HEK293 (cell line): Measurements from ENCODE around the gene SHC4.

Source experiments
- CTCF ChIA-PET: fragments of 350-600 bp; formaldehyde crosslinking; extraction: SDS; loops from one replicate; lab custom pipeline; 2021; ENCODE audit warnings: antibody characterized with exemption; lab: Yijun Ruan, JAX
- POLR2A ChIA-PET: fragments of 300-600 bp; formaldehyde crosslinking; extraction: SDS; loops from one replicate; lab custom pipeline; 2020; ENCODE audit warnings: antibody characterized with exemption, inconsistent platforms; lab: Yijun Ruan, JAX
- H3K27ac ChIP-seq: fragments of 200-500 bp; sonication (Bioruptor generic); 2 replicates; pipeline ENCODE4 v1.5.1; 2014; ENCODE audit warnings: low read depth, low read length, control low read depth, inconsistent platforms; ENCODE audit errors: extremely low read depth
- H3K36me3 ChIP-seq, 2 experiments: fragments of 200-500 bp in 1 of 2; sonication (Bioruptor generic) in 1 of 2; 1 replicate in 1 of 2; 2 replicates in 1 of 2; pipeline ENCODE4 v1.5.1; 2014 to 2017; ENCODE audit warnings: inconsistent platforms in 2 of 2, low read length in 2 of 2; ENCODE audit not compliant: control insufficient read depth in 2 of 2, insufficient read depth in 1 of 2
- H3K4me1 ChIP-seq: fragments of 200-500 bp; sonication (Bioruptor generic); 2 replicates; pipeline ENCODE4 v1.5.1; 2014; ENCODE audit warnings: mild to moderate bottlenecking, low read length, inconsistent platforms; ENCODE audit not compliant: control insufficient read depth, insufficient read depth
- H3K4me3 ChIP-seq: 2 replicates; pipeline ENCODE4 v1.5.1; 2011; ENCODE audit warnings: low read depth, mild to moderate bottlenecking, control low read depth, low read length, moderate library complexity
- H3K9me3 ChIP-seq: fragments of 200-500 bp; sonication (Bioruptor generic); 2 replicates; pipeline ENCODE4 v1.5.1; 2014; ENCODE audit warnings: low read depth, low read length, inconsistent platforms; ENCODE audit not compliant: control insufficient read depth, insufficient read depth
- GLI4 ChIP-seq: fragments of 450-650 bp; formaldehyde crosslinking; IDR thresholded peaks from 2 replicates; pipeline ENCODE4 v1.5.1; 2016; ENCODE audit warnings: missing biosample characterization, missing genetic modification characterization
- MEIS1 ChIP-seq: sonication (generic); formaldehyde crosslinking; IDR thresholded peaks from 2 replicates; pipeline ENCODE4 v1.8.1; 2022; ENCODE audit warnings: missing genetic modification reagents, mild to moderate bottlenecking, borderline replicate concordance
- PRDM10 ChIP-seq: fragments of 450-650 bp; formaldehyde crosslinking; IDR thresholded peaks from 2 replicates; pipeline ENCODE4 v1.5.1; 2016; ENCODE audit warnings: missing biosample characterization, missing genetic modification characterization
- SETDB1 ChIP-seq: IDR thresholded peaks from one replicate; pipeline ENCODE4 v1.6.1; 2017; ENCODE audit warnings: mild to moderate bottlenecking, low read length, moderate library complexity, mixed read lengths; ENCODE audit not compliant: insufficient read length
- SP2 ChIP-seq: fragments of 450-650 bp; formaldehyde crosslinking; IDR thresholded peaks from 2 replicates; pipeline ENCODE4 v1.5.1; 2016; ENCODE audit warnings: missing biosample characterization, missing genetic modification characterization
- ZFP3 ChIP-seq: fragments of 450-650 bp; formaldehyde crosslinking; IDR thresholded peaks from 2 replicates; pipeline ENCODE4 v1.5.1; 2016; ENCODE audit warnings: low read depth, missing biosample characterization, missing genetic modification characterization
- ZNF10 ChIP-seq: fragments of 450-650 bp; formaldehyde crosslinking; IDR thresholded peaks from 2 replicates; pipeline ENCODE4 v1.5.1; 2017; ENCODE audit warnings: missing biosample characterization, missing genetic modification characterization
- ZNF114 ChIP-seq: fragments of 450-650 bp; formaldehyde crosslinking; IDR thresholded peaks from 2 replicates; pipeline ENCODE4 v1.5.0; 2017; ENCODE audit warnings: missing biosample characterization, missing genetic modification characterization
- ZNF146 ChIP-seq: fragments of 450-650 bp; formaldehyde crosslinking; IDR thresholded peaks from 2 replicates; pipeline ENCODE4 v1.5.1; 2016; ENCODE audit warnings: missing biosample characterization, missing genetic modification characterization
- ZNF292 ChIP-seq: fragments of 450-650 bp; formaldehyde crosslinking; IDR thresholded peaks from 2 replicates; pipeline ENCODE4 v1.5.1; 2016; ENCODE audit warnings: low read depth, missing biosample characterization, missing genetic modification characterization, borderline replicate concordance
- ZNF311 ChIP-seq: fragments of 450-650 bp; formaldehyde crosslinking; IDR thresholded peaks from 2 replicates; pipeline ENCODE4 v1.5.1; 2017; ENCODE audit warnings: missing biosample characterization, missing genetic modification characterization, borderline replicate concordance
- ZNF335 ChIP-seq: fragments of 450-650 bp; formaldehyde crosslinking; conservative IDR thresholded peaks from 2 replicates; pipeline ENCODE4 v1.5.1; 2016; ENCODE audit warnings: missing biosample characterization, missing genetic modification characterization
- ZNF366 ChIP-seq: fragments of 450-650 bp; formaldehyde crosslinking; conservative IDR thresholded peaks from 2 replicates; pipeline ENCODE4 v1.5.1; 2016; ENCODE audit warnings: missing biosample characterization, missing genetic modification characterization
- ZNF398 ChIP-seq: fragments of 450-650 bp; formaldehyde crosslinking; IDR thresholded peaks from 2 replicates; pipeline ENCODE4 v1.5.1; 2017; ENCODE audit warnings: missing biosample characterization, missing genetic modification characterization
- ZNF416 ChIP-seq: fragments of 450-650 bp; formaldehyde crosslinking; IDR thresholded peaks from 2 replicates; pipeline ENCODE4 v1.5.1; 2016; ENCODE audit warnings: missing biosample characterization, missing genetic modification characterization
- ZNF426 ChIP-seq: fragments of 450-650 bp; formaldehyde crosslinking; IDR thresholded peaks from 2 replicates; pipeline ENCODE4 v1.5.1; 2017; ENCODE audit warnings: missing biosample characterization, missing genetic modification characterization, mild to moderate bottlenecking, inconsistent platforms, moderate library complexity
- ZNF510 ChIP-seq: fragments of 450-650 bp; formaldehyde crosslinking; IDR thresholded peaks from 2 replicates; pipeline ENCODE4 v1.5.1; 2018; ENCODE audit warnings: mild to moderate bottlenecking, missing genetic modification characterization, missing biosample characterization; ENCODE audit not compliant: insufficient replicate concordance
- ZNF548 ChIP-seq: fragments of 450-650 bp; formaldehyde crosslinking; IDR thresholded peaks from 2 replicates; pipeline ENCODE4 v1.5.1; 2016; ENCODE audit warnings: missing biosample characterization, missing genetic modification characterization
- ZNF664 ChIP-seq: fragments of 450-650 bp; formaldehyde crosslinking; IDR thresholded peaks from 2 replicates; pipeline ENCODE4 v1.5.1; 2016; ENCODE audit warnings: missing biosample characterization, missing genetic modification characterization
- ZXDB ChIP-seq: fragments of 450-650 bp; formaldehyde crosslinking; IDR thresholded peaks from 2 replicates; pipeline ENCODE4 v1.5.1; 2016; ENCODE audit warnings: missing biosample characterization, missing genetic modification characterization
- TF ChIP-seq, protein P1 (sequence below): fragments of 450-650 bp; formaldehyde crosslinking; IDR thresholded peaks from 2 replicates; pipeline ENCODE4 v1.5.1; 2016; ENCODE audit warnings: missing biosample characterization, missing genetic modification characterization
- TF ChIP-seq, protein P2 (sequence below): fragments of 450-650 bp; formaldehyde crosslinking; IDR thresholded peaks from 2 replicates; pipeline ENCODE4 v1.5.1; 2016; ENCODE audit warnings: missing biosample characterization, missing genetic modification characterization, low read depth

Gene SHC4

GRCh38 chr15:48785195-48785594 is 178.5 kb downstream of the SHC4 start (continued):
- TF ChIP-seq ZNF426 (tag by site-specific recombination) (no peak), ZNF664 (tag by site-specific recombination) (no peak), ZNF510 (tag by site-specific recombination) (no peak)

- H3K4me1 ChIP-seq: no peaks in the 10 kb centered on the region
- ChIA-PET POLR2A (no interaction called here), CTCF (interaction anchor here (1.2 kb wide), 1 partner anchor 18 kb away, joined by 3 read pairs; no protein-coding TSS in a partner anchor)
- H3K27ac ChIP-seq: no peak overlapping the region
- H3K36me3 ChIP-seq: peaks cover 19 to 61% of the 10 kb centered on the region in 2 experiments; a peak in 2 of 3 replicates
- H3K4me3 ChIP-seq: no peak overlapping the region
- TF ChIP-seq MEIS1 (CRISPR knock-in tag) (no peak), ZNF416 (tag by site-specific recombination) (no peak), SP2 (tag by site-specific recombination) (no peak), ZNF335 (no peak), ZNF146 (tag by site-specific recombination) (no peak), SETDB1 (no peak), ZNF398 (tag by site-specific recombination) (no peak), ZNF664 (tag by site-specific recombination) (no peak), ZNF548 (tag by site-specific recombination) (no peak)
- TF ChIP-seq, protein P1, sequence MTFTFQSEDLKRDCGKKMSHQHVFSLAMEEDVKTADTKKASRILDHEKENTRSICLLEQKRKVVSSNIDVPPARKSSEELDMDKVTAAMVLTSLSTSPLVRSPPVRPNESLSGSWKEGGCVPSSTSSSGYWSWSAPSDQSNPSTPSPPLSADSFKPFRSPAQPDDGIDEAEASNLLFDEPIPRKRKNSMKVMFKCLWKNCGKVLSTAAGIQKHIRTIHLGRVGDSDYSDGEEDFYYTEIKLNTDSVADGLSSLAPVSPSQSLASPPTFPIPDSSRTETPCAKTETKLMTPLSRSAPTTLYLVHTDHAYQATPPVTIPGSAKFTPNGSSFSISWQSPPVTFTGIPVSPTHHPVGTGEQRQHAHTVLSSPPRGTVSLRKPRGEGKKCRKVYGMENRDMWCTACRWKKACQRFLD (tag by site-specific recombination): no peak
- TF ChIP-seq, all 188 proteins: peak for 0
- H3K9me3 ChIP-seq: no peaks in the 10 kb centered on the region
Observed at GRCh38 chr15:48784756-48785155, 179.0 kb downstream of the SHC4 start.

DNA sequence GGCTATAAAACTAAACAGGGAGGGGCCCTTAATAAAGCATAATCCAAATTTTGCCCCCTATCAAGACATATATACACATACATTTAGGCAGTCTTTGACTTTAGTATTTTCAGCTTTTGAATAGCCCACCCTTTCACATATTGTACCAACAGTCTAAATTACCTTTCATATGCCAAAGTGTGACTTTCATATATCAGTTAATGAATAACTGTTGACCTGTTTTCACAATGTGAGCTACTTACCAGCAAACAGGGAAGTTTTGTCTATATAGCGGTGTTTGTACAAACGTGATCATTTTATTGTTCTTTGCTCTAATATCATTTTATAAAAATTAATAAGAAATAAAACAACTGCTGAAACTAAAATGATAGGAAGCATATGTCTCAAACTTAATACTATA is 180.8 kb downstream of the SHC4 start:
- no peak for TF ChIP-seq ZXDB (tag by site-specific recombination)
- TF ChIP-seq GLI4 (tag by site-specific recombination): no peak
- no peak for TF ChIP-seq ZNF114 (tag by site-specific recombination)
- TF ChIP-seq ZNF292: no peak
- TF ChIP-seq, protein P1 (tag by site-specific recombination): no peak
- TF ChIP-seq ZNF366: no peak
- no peak for TF ChIP-seq PRDM10 (tag by site-specific recombination)
- TF ChIP-seq, protein P2, sequence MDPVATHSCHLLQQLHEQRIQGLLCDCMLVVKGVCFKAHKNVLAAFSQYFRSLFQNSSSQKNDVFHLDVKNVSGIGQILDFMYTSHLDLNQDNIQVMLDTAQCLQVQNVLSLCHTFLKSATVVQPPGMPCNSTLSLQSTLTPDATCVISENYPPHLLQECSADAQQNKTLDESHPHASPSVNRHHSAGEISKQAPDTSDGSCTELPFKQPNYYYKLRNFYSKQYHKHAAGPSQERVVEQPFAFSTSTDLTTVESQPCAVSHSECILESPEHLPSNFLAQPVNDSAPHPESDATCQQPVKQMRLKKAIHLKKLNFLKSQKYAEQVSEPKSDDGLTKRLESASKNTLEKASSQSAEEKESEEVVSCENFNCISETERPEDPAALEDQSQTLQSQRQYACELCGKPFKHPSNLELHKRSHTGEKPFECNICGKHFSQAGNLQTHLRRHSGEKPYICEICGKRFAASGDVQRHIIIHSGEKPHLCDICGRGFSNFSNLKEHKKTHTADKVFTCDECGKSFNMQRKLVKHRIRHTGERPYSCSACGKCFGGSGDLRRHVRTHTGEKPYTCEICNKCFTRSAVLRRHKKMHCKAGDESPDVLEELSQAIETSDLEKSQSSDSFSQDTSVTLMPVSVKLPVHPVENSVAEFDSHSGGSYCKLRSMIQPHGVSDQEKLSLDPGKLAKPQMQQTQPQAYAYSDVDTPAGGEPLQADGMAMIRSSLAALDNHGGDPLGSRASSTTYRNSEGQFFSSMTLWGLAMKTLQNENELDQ: no peak
- TF ChIP-seq ZNF10 (tag by site-specific recombination): no peak
- TF ChIP-seq ZNF311 (tag by site-specific recombination): no peak
- TF ChIP-seq ZFP3: no peak
- peaks cover 13 to 46% of the 10 kb centered on the region in 2 experiments; a peak in 1 of 3 replicates for H3K36me3 ChIP-seq
- CTCF ChIA-PET: no interaction called here

More for the DNA sequence above, 180.8 kb downstream of the SHC4 start:
- Histone ChIP-seq H3K4me3 (no peak overlapping the region), H3K27ac (no peak overlapping the region), H3K9me3 (no peaks in the 10 kb centered on the region), H3K4me1 (no peaks in the 10 kb centered on the region)
- POLR2A ChIA-PET: interaction anchor here (0.7 kb wide), 1 partner anchor 28 kb away, joined by 3 read pairs; the partner anchor contains the start of gene CEP152
